T-helper 17 cell (primary cell): Measurements from ENCODE around the gene NDUFB11. TPM values are rescaled to one million over a fixed set of nuclear protein-coding genes. Genes with fewer than 3 reads are reported as not detected.
"Not testable (repeated sequence)": the region's sequence is repeated elsewhere in the genome, so short reads cannot be mapped to it uniquely, and the experiment has no call there.

Experiments
- ATAC-seq: fragments of 150-1000 bp; cut with Tn5 transposase; 2 replicates; pipeline ENCODE4 v1.10.0; 2021; ENCODE audit warnings: mild to moderate bottlenecking, moderate library complexity
- DNase-seq, 3 donors: peaks; one replicate each; pipeline versions ENCODE4 v3.0.0 to v3.0.0-alpha.2; 2020 to 2021
- H3K9me3 ChIP-seq: one replicate; pipeline ENCODE4 v1.7.0; 2013; ENCODE audit warnings: low read length, mild to moderate bottlenecking; ENCODE audit not compliant: control insufficient read depth, poor library complexity, severe bottlenecking
- H3K27ac Mint-ChIP-seq: one replicate; pipeline ENCODE4 v1.8.0; 2022; ENCODE audit warnings: mild to moderate bottlenecking, moderate library complexity, mixed read lengths
- H3K27me3 Mint-ChIP-seq: one replicate; pipeline ENCODE4 v1.8.0; 2022; ENCODE audit warnings: mixed read lengths
- H3K36me3 Mint-ChIP-seq: one replicate; pipeline ENCODE4 v1.8.0; 2022; ENCODE audit warnings: low read depth, mixed read lengths
- H3K4me1 Mint-ChIP-seq: one replicate; pipeline ENCODE4 v1.8.0; 2022; ENCODE audit warnings: mild to moderate bottlenecking, mixed read lengths
- H3K4me3 Mint-ChIP-seq: one replicate; pipeline ENCODE4 v1.8.0; 2022; ENCODE audit warnings: mild to moderate bottlenecking, moderate library complexity, mixed read lengths
- total RNA-seq, 4 donors: library from RNA in 2 of 4; stranded (reverse) in 2 of 4; gene quantifications; one replicate each; pipeline ENCODE4 v1.2.3 and lab custom pipeline; 2022 to 2026

NDUFB11 gene
- total RNA-seq, 2 donors from 2014 or later, result 55.4 to 55.6 TPM

GRCh38 chrX:47148946-47149345 is 4.4 kb upstream of the NDUFB11 start:
- ATAC-seq (no peak), DNase-seq (no peak)
- Mint-ChIP-seq H3K27me3 (no peaks in the 10 kb centered on the region), H3K36me3 (peaks cover 2% of the 10 kb centered on the region), H3K4me1 (peaks cover 14% of the 10 kb centered on the region), H3K27ac (no peak overlapping the region), H3K4me3 (no peak overlapping the region)
- H3K9me3 ChIP-seq, result no peaks in the 10 kb centered on the region

GRCh38 chrX:47146936-47147859 is 2.7 kb upstream of the NDUFB11 start:
- H3K4me3 Mint-ChIP-seq, result peak overlapping the region; percentile 98
- peaks cover 23% of the 10 kb centered on the region for H3K4me1 Mint-ChIP-seq

GRCh38 chrX:47146121-47146935 is 1.8 kb upstream of the NDUFB11 start:
- H3K27me3 Mint-ChIP-seq, result no peaks in the 10 kb centered on the region
- no peak for ATAC-seq
- H3K36me3 Mint-ChIP-seq, result peaks cover 2% of the 10 kb centered on the region
- no peak for DNase-seq
- no peaks in the 10 kb centered on the region for H3K9me3 ChIP-seq
- H3K4me1 Mint-ChIP-seq, result peaks cover 23% of the 10 kb centered on the region
- H3K27ac Mint-ChIP-seq, result peak overlapping the region; percentile 99
- H3K4me3 Mint-ChIP-seq, result peak overlapping the region; percentile 98

More at GRCh38 chrX:47146936-47147859, 2.7 kb upstream of the NDUFB11 start:
- no peaks in the 10 kb centered on the region for H3K9me3 ChIP-seq
- H3K27me3 Mint-ChIP-seq, result no peaks in the 10 kb centered on the region
- H3K36me3 Mint-ChIP-seq, result peaks cover 2% of the 10 kb centered on the region
- no peak for DNase-seq
- H3K27ac Mint-ChIP-seq, result no peak overlapping the region
- no peak for ATAC-seq

GRCh38 chrX:47145395-47146120 is 1.1 kb upstream of the NDUFB11 start:
- H3K9me3 ChIP-seq, result no peaks in the 10 kb centered on the region
- H3K36me3 Mint-ChIP-seq, result peaks cover 5% of the 10 kb centered on the region
- no peaks in the 10 kb centered on the region for H3K27me3 Mint-ChIP-seq
- peak overlapping the region; percentile 99 for H3K27ac Mint-ChIP-seq
- DNase-seq, result peak in 1 of 3 donors; percentile 6
- peaks cover 25% of the 10 kb centered on the region for H3K4me1 Mint-ChIP-seq
- ATAC-seq, result peak; percentile 14
- peak overlapping the region; percentile 98 for H3K4me3 Mint-ChIP-seq

- Mint-ChIP-seq H3K4me1 (peaks cover 28% of the 10 kb centered on the region), H3K4me3 (peak overlapping the region; percentile 98), H3K27ac (peak overlapping the region; percentile 99), H3K36me3 (peaks cover 7% of the 10 kb centered on the region), H3K27me3 (no peaks in the 10 kb centered on the region)
- no peaks in the 10 kb centered on the region for H3K9me3 ChIP-seq
- ATAC-seq, result peak; percentile 2
- peak in 1 of 3 donors; percentile 17 for DNase-seq
These were observed 442 bp downstream of the NDUFB11 start for GRCh38 chrX:47143894-47144625.

GRCh38 chrX:47138171-47138570 is 6.3 kb downstream of the NDUFB11 start:
- no peaks in the 10 kb centered on the region for H3K27me3 Mint-ChIP-seq
- DNase-seq, result no peak
- H3K9me3 ChIP-seq, result no peaks in the 10 kb centered on the region
- no peak overlapping the region for H3K27ac Mint-ChIP-seq
- no peak for ATAC-seq
- no peak overlapping the region for H3K4me3 Mint-ChIP-seq
- H3K4me1 Mint-ChIP-seq, result peaks cover 11% of the 10 kb centered on the region
- H3K36me3 Mint-ChIP-seq, result peaks cover 4% of the 10 kb centered on the region

GRCh38 chrX:47135650-47136049 is 8.9 kb downstream of the NDUFB11 start:
- not testable (repeated sequence) for H3K27me3 Mint-ChIP-seq, H3K36me3 Mint-ChIP-seq, H3K4me3 Mint-ChIP-seq, ATAC-seq, H3K9me3 ChIP-seq, DNase-seq, H3K27ac Mint-ChIP-seq, H3K4me1 Mint-ChIP-seq

- ATAC-seq (no peak), DNase-seq (no peak)
- no peaks in the 10 kb centered on the region for H3K9me3 ChIP-seq
- Mint-ChIP-seq H3K27me3 (no peaks in the 10 kb centered on the region), H3K27ac (no peak overlapping the region), H3K36me3 (no peaks in the 10 kb centered on the region), H3K4me1 (no peaks in the 10 kb centered on the region), H3K4me3 (no peak overlapping the region)
These were observed 11.0 kb downstream of the NDUFB11 start for GRCh38 chrX:47133493-47133892.

- no peaks in the 10 kb centered on the region for H3K36me3 Mint-ChIP-seq
- ATAC-seq (no peak), DNase-seq (no peak)
- H3K4me1 Mint-ChIP-seq, result no peaks in the 10 kb centered on the region
- H3K9me3 ChIP-seq, result no peaks in the 10 kb centered on the region
- H3K4me3 Mint-ChIP-seq, result no peak overlapping the region
- H3K27me3 Mint-ChIP-seq, result no peaks in the 10 kb centered on the region
- peak overlapping the region; percentile 88 for H3K27ac Mint-ChIP-seq
These were observed 14.6 kb downstream of the NDUFB11 start for GRCh38 chrX:47129899-47130358.

GRCh38 chrX:47129157-47129898 is 15.2 kb downstream of the NDUFB11 start:
- ATAC-seq, result peak; percentile 98
- no peaks in the 10 kb centered on the region for H3K9me3 ChIP-seq
- H3K4me3 Mint-ChIP-seq, result peak overlapping the region; percentile 91
- H3K4me1 Mint-ChIP-seq, result no peaks in the 10 kb centered on the region
- no peaks in the 10 kb centered on the region for H3K27me3 Mint-ChIP-seq
- peak overlapping the region; percentile 88 for H3K27ac Mint-ChIP-seq
- H3K36me3 Mint-ChIP-seq, result no peaks in the 10 kb centered on the region
- DNase-seq, result peak; percentile 66 to 81 (median 79)

GRCh38 chrX:47124466-47124865 is 20.0 kb downstream of the NDUFB11 start:
- ATAC-seq, H3K4me1 Mint-ChIP-seq, H3K9me3 ChIP-seq, DNase-seq, H3K4me3 Mint-ChIP-seq, H3K27ac Mint-ChIP-seq, H3K36me3 Mint-ChIP-seq, H3K27me3 Mint-ChIP-seq: not testable (repeated sequence)
